22Rv1 (cell line): ENCODE measurements around the gene MPDU1.
"Not testable (repeated sequence)": the region's sequence is repeated elsewhere in the genome, so short reads cannot be mapped to it uniquely, and the experiment has no call there.

Experiments
- H3K27ac ChIP-seq: fragments of 450-650 bp; 2 replicates; pipeline ENCODE4 v1.5.1; 2017
- CTCF ChIP-seq: fragments of 450-650 bp; IDR thresholded peaks from 2 replicates; pipeline ENCODE4 v1.5.1; 2017; ENCODE audit warnings: mild to moderate bottlenecking
- ZFX ChIP-seq: fragments of 450-650 bp; IDR thresholded peaks from 2 replicates; pipeline ENCODE4 v1.6.1; 2017; ENCODE audit warnings: antibody characterized with exemption, borderline replicate concordance

The MPDU1 gene

DNA sequence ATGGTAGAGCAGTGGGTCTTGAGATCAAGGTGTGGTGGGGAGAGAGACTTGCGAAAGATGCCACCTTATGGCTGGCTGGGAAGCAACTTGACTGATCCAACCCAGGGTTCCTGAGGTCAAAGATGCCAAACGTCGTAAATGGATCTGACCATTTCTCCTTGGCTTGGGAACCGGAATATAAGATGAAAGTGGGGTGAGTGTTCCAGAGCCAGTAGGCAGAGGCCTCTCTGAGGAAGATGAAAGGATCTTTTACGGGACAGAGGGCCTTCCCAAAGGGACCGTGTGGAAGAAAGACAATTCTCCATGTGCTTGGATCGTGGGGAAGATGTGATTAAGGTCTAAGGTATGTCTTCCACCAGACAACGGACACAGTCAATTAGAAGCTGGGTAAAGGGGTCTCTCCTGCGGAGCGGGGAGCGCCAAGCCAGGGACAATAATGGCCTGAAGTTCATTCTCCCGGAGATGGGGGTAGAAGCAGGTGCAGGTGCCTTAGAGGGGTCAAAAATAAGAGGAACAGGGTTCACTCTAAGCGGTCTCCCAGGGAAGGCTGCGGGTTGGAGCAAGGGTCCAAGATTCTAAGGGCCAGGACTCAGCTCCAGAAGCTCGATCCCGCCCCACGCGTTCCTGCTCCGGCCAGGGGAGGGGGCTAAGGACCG, 30.2 kb downstream of the MPDU1 start:
- no peak for TF ChIP-seq ZFX
- no peak for TF ChIP-seq CTCF
- H3K27ac ChIP-seq, result peak overlapping the region; percentile 91

DNA sequence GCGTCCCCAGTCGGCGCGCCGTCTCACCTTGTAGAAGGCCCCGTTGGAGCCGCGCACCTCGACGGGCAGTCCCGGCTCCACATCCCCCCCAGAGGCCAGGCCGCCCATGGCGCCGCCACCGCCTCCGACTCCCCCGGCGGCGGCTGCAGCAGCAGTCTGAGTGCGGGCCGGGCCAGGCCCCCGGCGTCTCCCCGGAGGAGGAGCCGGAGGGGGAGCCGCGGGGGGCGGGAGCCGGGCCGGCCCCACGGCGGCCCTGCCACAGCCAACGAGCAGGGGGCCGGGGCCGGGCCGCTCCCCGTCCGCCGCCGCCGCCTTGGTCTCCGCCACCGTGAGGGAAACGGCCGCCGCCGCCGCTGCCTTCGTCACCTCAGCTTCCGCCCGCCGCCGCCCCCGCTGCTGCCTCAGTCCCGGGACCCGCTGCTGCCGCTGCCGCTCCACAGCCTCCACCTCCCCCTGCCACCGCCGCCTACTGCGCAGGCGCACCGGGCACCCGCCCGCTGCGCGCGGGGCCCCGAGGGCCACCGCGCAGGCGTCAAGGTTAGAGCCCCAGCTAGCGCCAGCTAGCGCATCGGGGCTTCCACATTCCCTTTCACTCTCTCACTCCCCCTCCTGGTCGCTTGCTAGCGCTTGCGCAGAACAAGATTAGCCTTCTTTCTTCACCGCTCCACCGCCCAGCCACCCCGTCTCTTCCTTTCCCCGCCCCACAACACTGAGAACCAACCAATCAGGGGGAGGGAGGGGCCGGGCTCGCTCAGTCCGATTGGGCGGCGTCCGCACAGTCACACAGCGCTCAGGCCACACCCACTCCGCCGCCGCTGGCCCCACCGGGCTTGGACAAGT, 31.0 kb downstream of the MPDU1 start, which contains the start of gene FXR2:
Gene FXR2 (minus strand): TSS at position 473 of the 840 bp plus-strand sequence. CDS start 365 bp downstream, at position 108.
- peak within 1 kb of the TSS; percentile 91 for H3K27ac ChIP-seq
- TF ChIP-seq ZFX (no peak), CTCF (peak; percentile 85)

DNA sequence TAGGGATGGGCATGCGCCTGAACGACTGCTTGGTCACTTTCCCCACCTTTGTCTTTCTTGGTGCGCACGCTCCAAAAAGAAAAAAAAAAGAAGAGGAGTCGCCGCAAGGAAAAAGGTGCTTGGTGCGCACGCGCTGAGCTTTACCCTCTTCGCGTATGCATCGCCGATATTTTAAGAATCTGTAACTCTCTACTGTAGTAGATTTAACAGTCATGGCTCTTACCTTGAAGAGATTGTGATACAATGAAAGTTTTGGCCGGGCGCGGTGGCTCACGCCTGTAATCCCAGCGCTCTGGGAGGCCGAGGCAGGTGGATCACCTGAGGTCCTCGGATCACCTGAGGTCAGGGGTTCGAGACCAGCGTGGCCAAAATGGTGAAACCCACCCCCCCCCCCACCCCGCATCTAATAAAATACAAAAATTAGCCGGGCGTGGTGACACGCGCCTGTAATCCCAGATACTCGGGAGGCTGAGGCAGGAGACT, 31.7 kb downstream of the MPDU1 start:
- no peak for TF ChIP-seq ZFX
- TF ChIP-seq CTCF, result no peak
- H3K27ac ChIP-seq, result peak overlapping the region; percentile 91

- no peak overlapping the region for H3K27ac ChIP-seq
- no peak for TF ChIP-seq CTCF
- no peak for TF ChIP-seq ZFX
Measured at GRCh38 chr17:7618608-7619007, 35.0 kb downstream of the MPDU1 start.

DNA sequence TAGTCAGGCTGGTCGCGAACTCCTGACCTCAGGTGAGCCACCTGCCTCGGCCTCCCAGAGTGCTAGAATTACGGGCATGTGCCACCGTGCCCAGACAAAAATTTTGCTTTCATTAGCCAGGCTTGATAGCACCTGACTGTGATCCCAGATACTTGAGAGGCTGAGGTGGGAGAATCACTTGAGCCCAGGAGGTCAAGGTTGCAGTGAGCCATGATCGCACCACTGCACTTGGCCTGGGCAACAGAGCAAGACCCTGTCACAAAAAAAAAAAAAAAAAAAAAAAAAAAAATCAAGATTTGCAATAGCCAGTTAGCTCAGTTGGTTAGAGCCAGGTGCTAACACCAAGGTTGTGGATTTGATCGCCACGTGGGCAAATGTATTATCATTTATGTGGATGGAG, 37.2 kb downstream of the MPDU1 start:
- no peak overlapping the region for H3K27ac ChIP-seq
- no peak for TF ChIP-seq ZFX
- TF ChIP-seq CTCF, result no peak

DNA sequence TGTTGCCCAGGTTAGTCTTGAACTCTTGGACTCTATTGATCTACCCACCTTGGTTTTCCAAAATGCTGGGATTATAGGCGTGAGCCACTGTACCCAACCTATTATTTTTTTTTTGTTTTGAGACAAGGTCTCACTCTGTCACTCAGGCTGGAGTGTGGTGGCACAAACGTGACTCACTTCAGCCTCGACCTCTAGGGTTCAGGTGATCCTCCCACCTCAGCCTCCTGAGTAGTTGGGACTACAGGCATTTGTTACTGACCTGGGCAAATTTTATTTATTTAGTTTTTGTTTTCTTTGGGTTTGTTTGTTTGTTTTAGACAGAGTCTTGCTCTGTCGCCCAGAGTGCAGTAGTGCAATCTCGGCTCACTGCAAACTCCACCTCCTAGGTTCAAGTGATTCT, 40.0 kb downstream of the MPDU1 start:
- no peak overlapping the region for H3K27ac ChIP-seq
- TF ChIP-seq CTCF (no peak), ZFX (no peak)

DNA sequence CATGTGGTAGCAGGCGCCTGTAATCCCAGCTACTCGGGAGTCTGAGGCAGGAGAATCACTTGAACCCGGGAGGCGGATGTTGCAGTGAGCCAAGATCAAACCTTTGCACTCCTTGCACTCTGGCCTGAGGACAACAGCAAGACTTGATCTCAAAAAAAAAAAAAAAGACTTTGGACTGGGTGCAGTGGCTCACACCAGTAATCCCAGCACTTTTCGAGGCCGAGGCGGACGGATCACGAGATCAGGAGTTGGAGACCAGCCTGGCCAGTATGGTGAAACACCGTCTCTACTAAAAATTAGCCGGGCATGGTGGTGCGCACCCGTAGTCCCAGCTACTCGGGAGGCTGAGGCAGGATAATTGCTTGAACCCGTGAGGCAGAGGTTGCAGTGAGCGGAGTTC, 42.1 kb downstream of the MPDU1 start:
- not testable (repeated sequence) for H3K27ac ChIP-seq
